K562 (cell line): ENCODE results near the gene MTO1. TPM values are rescaled to one million over a fixed set of nuclear protein-coding genes. Genes with fewer than 3 reads are reported as not detected.

ENCODE experiments used
- CTBP1 ChIP-seq: fragments of 450-650 bp; IDR thresholded peaks from 2 replicates; pipeline ENCODE4 v1.6.1; 2016; ENCODE audit warnings: borderline replicate concordance
- GATAD2B ChIP-seq: fragments of 450-650 bp; IDR thresholded peaks from 2 replicates; pipeline ENCODE4 v1.6.1; 2017; ENCODE audit warnings: mild to moderate bottlenecking, borderline replicate concordance
- HDGF ChIP-seq: fragments of 450-650 bp; IDR thresholded peaks from 2 replicates; pipeline ENCODE4 v1.6.1; 2016
- L3MBTL2 ChIP-seq: fragments of 450-650 bp; IDR thresholded peaks from 2 replicates; pipeline ENCODE4 v1.6.1; 2016; ENCODE audit warnings: mild to moderate bottlenecking, moderate library complexity
- LCOR ChIP-seq: sonication (generic); formaldehyde crosslinking; IDR thresholded peaks from 2 replicates; pipeline ENCODE4 v1.8.0; 2022; ENCODE audit warnings: mild to moderate bottlenecking, missing genetic modification reagents
- LEF1 ChIP-seq: fragments of 450-650 bp; IDR thresholded peaks from 2 replicates; pipeline ENCODE4 v1.6.1; 2016; ENCODE audit warnings: mild to moderate bottlenecking
- MEIS2 ChIP-seq: fragments of 450-650 bp; IDR thresholded peaks from 2 replicates; pipeline ENCODE4 v1.6.1; 2014; ENCODE audit warnings: mild to moderate bottlenecking; ENCODE audit not compliant: partially characterized antibody
- SFPQ ChIP-seq: fragments of 200-400 bp; formaldehyde crosslinking; IDR thresholded peaks from 2 replicates; pipeline ENCODE4 v1.6.1; 2017; ENCODE audit warnings: mild to moderate bottlenecking, low read depth, low read length, moderate library complexity
- ZBTB17 ChIP-seq: fragments of 450-650 bp; formaldehyde crosslinking; IDR thresholded peaks from 2 replicates; pipeline ENCODE4 v1.4.0; 2020; ENCODE audit warnings: mild to moderate bottlenecking
- ZBTB49 ChIP-seq: sonication (generic); formaldehyde crosslinking; IDR thresholded peaks from 2 replicates; pipeline ENCODE4 v1.8.0; 2022; ENCODE audit warnings: missing genetic modification reagents, mild to moderate bottlenecking, borderline replicate concordance
- ZBTB5 ChIP-seq: fragments of 450-650 bp; IDR thresholded peaks from 2 replicates; pipeline ENCODE4 v1.6.1; 2017; ENCODE audit warnings: antibody characterized with exemption
- ZNF212 ChIP-seq: fragments of 450-650 bp; formaldehyde crosslinking; IDR thresholded peaks from 2 replicates; pipeline ENCODE4 v1.4.0; 2020; ENCODE audit warnings: mild to moderate bottlenecking
- polyA plus RNA-seq, 8 experiments: library from polyadenylated mRNA; depleted of rRNA in 4 of 8; stranded (reverse) in 5 of 8; unstranded in 3 of 8; fragments of >200 nt; fragmentation: Nextera tagmentation in 2 of 8; fragmentation: Illumina TruSeq in 1 of 8; extraction: Ambion mirVana in 2 of 8; extraction: Trizol in 1 of 8; gene quantifications; 2 replicates each; pipeline versions ENCODE4 v1.2.1 to v1.2.3, GENCODE V29; 2011 to 2014; ENCODE audit warnings: inconsistent platforms in 1 of 8, missing spikeins in 1 of 8
- total RNA-seq, 7 experiments: library from RNA; depleted of rRNA in 6 of 7; stranded (reverse); fragments of >200 nt in 6 of 7; fragmentation: Illumina TruSeq in 2 of 7; extraction: Trizol in 2 of 7; gene quantifications; 2 replicates each; pipeline versions ENCODE4 v1.2.1 to v1.2.3, GENCODE V29; 2011 to 2021; ENCODE audit warnings: low replicate concordance in 1 of 7

The MTO1 gene
- total and polyA plus RNA-seq, 9 of the 15 experiments (the other 6 are each of a cell fraction or from before 2014, with no cell fraction given) = 33.4 to 62.3 (median 50.6) TPM

DNA sequence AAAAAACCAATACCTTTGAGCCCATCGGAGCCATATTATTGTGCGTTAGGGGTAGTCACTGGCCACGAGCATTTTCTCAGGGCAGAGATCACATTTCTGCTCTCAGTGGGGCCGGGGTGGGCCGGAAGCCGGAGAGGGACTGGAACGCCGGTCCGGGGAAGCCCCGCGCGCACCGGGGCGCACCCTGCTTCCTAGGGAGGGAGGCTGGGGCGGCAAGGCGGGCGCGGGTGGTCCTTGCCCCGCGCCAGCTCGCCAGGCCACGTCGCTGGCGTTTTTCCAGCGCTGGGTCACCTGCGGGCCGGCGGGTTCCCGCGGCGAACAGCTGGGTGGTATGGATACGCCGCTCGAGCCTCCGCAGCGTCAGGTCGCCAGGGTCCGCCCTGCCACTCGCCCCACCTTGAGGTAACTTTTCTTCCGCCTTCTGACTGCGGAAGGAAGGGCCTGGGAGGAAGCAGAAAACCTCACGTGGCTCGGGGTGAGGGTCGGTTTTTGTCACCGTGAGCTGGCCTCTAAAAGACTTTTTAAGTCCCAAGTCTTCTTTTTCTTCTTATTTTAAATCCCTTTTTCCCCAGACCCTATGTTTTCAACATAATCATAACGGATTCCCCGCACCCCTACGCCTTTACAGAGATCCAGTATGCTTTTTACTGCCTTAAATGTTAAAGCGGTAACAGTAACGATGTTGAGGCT, 62.0 kb downstream of the MTO1 start (continued):
- TF ChIP-seq GATAD2B (no peak), SFPQ (no peak), HDGF (no peak), L3MBTL2 (peak; percentile 88), CTBP1 (peak; percentile 78; the same call in 1 of the 2 replicates), ZBTB49 (no peak), LEF1 (no peak), ZNF212 (CRISPR knock-in tag) (no peak), ZBTB5 (no peak), MEIS2 (no peak), LCOR (CRISPR knock-in tag) (peak; percentile 47; the same call in 1 of the 2 replicates), ZBTB17 (CRISPR knock-in tag) (no peak; the same call in 1 of the 2 replicates)
